ENCODE data around the gene TAS1R1.

The TAS1R1 gene

GRCh38 chr1:6587261-6588005, 32.3 kb downstream of the TAS1R1 start:
- no peak overlapping the region for H3K4me3 ChIP-seq (ENCODE audit: low read depth, low read length)
- no peak for TF ChIP-seq CTCF (IDR thresholded peaks at IDR 0.05; ENCODE audit: control insufficient read depth, extremely low read depth, insufficient read depth)

GRCh38 chr1:6588128-6588892, 33.2 kb downstream of the TAS1R1 start:
- DNase-seq (ENCODE audit: low read depth) = no peak
- no peak overlapping the region for H3K4me3 ChIP-seq (ENCODE audit: low read depth, low read length)
- TF ChIP-seq CTCF (IDR thresholded peaks at IDR 0.05; ENCODE audit: control insufficient read depth, extremely low read depth, insufficient read depth) = no peak

More at GRCh38 chr1:6587261-6588005, 32.3 kb downstream of the TAS1R1 start:
- no peak for DNase-seq (ENCODE audit: low read depth)

GRCh38 chr1:6588893-6589520, 33.9 kb downstream of the TAS1R1 start:
- TF ChIP-seq CTCF (IDR thresholded peaks at IDR 0.05; ENCODE audit: control insufficient read depth, extremely low read depth, insufficient read depth) = no peak
- no peak overlapping the region for H3K4me3 ChIP-seq (ENCODE audit: low read depth, low read length)
- no peak for DNase-seq (ENCODE audit: low read depth)

- TF ChIP-seq CTCF (IDR thresholded peaks at IDR 0.05; ENCODE audit: control insufficient read depth, extremely low read depth, insufficient read depth) = no peak
- no peak for DNase-seq (ENCODE audit: low read depth)
These were observed 34.9 kb downstream of the TAS1R1 start for GRCh38 chr1:6590046-6590445.

GRCh38 chr1:6591222-6591621, 36.1 kb downstream of the TAS1R1 start:
- DNase-seq (ENCODE audit: low read depth) = no peak
- no peak for TF ChIP-seq CTCF (IDR thresholded peaks at IDR 0.05; ENCODE audit: control insufficient read depth, extremely low read depth, insufficient read depth)
- H3K4me3 ChIP-seq (ENCODE audit: low read depth, low read length) = no peak overlapping the region

More at GRCh38 chr1:6590046-6590445, 34.9 kb downstream of the TAS1R1 start:
- H3K4me3 ChIP-seq (ENCODE audit: low read depth, low read length) = no peak overlapping the region

- no peak for DNase-seq (ENCODE audit: low read depth)
- TF ChIP-seq CTCF (IDR thresholded peaks at IDR 0.05; ENCODE audit: control insufficient read depth, extremely low read depth, insufficient read depth) = no peak
- H3K4me3 ChIP-seq (ENCODE audit: low read depth, low read length) = no peak overlapping the region
These were observed 36.5 kb downstream of the TAS1R1 start for GRCh38 chr1:6591644-6592043.

Data from LNCaP clone FGC (cell line).